Medulla oblongata (tissue), 1 donor: ENCODE measurements around the gene AHSP.
"Not testable (repeated sequence)": the region's sequence is repeated elsewhere in the genome, so short reads cannot be mapped to it uniquely, and the experiment has no call there.

Experiments used
- DNase-seq: peaks from one replicate; pipeline ENCODE4 v3.0.0-alpha.2; 2015; ENCODE audit errors: extremely low spot score

The AHSP gene

DNA sequence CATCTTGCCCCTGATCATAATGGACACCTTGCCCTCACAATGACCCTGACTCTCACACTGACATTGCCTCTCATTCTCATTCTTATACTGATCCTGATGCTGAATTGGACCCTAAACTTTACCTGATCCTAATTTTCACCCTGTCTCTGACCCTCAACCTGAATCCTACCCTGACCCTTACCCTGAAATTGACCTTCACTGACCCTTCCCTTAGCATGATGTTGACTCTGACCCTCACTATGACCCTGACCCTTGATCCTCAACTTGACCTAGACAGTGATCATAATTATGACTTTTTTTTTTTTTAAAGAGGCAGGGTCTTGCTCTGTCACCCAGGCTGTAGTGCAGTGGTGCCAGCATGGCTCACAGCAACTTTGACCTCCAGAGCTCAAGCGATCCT, 3.4 kb downstream of the AHSP start:
- no peak for DNase-seq

DNA sequence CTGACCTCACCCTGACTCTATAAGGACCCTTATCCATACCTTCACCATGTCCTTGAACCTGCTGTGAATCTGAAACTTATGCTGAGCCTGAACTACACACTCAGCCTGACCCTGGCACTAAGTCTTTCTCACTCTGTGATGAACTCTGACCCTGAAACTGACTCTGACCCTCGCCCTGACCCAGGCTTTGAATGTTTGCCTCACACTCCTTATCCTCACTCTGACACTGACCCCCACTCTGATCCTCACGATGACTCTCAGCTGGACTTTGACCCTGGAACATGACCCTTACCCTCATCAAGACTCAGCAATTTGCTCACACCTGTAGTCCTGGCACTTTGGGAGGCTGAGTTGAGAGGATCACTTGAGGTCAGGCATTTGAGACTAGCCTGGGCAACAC, 4.4 kb downstream of the AHSP start:
- DNase-seq, result no peak

DNA sequence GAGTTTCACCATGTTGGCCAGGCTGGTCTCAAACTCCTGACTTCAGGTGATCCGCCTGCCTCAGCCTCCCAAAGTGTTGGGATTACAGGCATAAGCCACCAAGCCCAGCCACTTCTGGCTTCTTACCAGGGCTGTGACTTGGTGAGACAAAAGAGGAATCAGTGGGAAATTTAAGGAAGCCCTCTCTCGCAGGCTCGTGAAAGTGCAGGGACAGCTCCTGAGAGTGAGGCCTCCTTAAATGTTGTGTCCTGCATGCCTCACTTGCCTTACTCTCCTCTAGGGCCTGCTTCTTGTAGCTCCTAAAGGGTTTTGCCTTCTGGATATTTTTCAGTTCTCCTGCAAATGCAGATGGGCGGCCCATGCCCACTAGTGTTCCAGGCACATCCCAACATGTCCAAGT, 5.2 kb downstream of the AHSP start:
- DNase-seq, result no peak

DNA sequence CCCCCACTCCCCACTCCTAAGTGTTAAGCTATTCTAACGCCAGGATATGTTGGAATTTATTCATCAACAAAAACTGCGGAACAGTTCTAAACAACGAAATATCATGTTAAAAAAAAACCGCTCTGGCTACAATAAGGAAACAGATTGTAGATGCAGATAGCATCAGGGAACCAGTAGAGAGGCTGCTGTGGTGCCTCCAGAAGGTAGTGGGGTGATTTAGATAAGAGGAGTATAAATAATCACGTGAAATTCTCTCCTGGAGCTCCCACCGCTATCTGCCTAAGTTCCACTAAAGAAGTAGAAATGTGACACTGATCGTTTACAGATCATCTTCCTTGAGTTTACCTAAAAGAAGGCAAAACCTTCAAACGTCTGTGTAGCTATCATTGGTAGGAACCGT, 8.0 kb downstream of the AHSP start:
- no peak for DNase-seq

DNA sequence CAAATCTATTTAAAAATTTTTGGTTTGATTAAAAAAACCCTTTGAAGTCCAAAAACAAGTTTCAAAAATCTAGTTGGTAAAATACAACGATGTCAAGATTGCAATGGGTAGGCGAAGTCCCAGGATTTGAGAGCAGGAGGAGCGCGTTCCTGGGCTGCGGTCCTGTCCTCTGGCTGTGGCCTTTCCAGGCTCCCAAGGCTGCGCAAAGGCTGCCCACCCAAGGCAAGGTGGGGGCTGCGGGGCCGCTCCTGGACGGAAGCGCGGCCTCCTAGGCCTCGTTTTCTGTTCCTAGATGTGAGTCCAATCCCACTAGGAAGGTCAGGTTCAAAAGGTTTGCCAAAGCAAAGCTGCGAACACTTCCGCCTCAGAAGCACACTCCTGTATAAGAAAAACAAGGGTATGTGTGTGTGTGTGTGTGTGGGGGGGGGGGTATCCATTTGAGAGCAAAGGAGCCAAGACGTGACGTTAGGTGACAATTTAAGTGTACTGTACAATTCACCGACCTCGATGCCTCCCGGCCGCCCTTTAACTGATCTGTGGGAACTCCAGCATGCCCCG, 9.2 kb downstream of the AHSP start:
- no peak for DNase-seq

DNA sequence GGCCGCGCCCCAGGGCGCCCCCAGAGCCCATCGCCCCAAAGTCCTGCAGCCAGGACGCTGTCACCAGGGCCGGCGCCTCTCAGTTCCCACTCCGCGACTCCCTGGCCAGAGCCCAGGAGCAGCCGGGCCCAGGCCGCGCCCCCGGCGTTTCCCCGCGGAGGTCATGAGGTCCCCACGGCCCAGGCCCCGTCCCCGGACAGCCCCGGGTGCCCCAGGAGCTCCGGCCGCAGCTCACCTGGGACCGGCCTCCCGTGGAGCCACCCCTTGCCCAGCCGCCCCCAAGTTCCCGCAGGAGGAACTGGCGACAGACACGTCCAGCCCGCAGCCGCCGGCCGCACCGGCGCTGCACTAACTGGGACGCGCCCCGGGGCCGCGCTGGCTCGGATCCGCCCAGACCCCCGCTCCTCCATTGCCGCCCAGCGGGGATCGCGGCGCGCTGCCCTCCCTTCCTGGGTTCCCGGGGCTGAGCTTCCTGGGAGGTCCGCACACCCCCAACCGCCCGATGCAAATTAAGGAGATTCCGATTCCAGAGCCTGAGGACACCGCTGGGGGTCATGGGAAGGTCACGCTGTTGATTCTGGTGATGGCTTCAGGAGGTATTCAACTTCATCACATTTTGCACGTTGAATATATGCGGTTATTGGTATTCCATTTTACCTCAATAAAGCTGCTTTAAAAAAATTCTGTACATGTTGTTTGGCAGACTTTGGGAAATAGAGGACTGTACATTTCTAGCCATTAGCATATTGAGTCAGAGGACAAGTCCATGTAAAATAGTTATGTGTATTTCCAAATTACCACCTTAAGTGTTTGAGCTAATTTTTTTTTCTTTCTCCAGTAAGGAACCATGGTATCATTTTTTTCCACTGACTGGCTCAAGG, 9.9 kb downstream of the AHSP start:
- DNase-seq, result no peak

DNA sequence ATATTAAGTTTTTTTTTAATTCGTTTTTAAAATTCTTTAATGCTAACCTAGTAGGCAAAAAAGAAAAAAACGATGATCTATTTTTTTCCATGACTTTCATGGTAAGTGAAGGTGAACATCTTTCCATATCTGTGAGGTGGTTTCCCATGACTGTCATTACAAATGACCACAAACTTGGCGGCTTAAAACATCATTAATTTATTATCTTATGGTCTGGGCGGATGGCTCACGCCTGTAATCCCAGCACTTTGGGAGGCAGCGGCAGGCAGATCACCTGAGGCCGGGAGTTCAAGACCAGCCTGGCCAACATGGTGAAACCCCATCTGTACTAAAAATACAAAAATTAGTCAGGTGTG, 10.5 kb downstream of the AHSP start:
- DNase-seq, result not testable (repeated sequence)

DNA sequence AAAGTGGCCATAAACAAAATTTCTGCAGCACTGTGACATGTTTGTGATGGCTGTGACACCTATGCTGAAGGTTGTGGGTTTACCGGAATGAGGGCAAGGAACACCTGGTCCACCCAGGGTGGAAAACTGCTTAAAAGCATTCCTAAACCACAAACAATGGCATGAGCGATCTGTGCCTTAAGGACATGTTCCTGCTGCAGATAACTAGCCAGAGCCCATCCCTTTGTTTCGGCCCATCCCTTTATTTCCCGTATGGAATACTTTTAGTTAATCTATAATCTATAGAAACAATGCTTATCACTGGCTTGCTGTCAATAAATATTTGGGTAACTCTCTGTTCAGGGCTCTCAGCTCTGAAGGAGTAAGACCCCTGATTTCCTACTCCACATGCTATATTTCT, 12.1 kb downstream of the AHSP start:
- DNase-seq, result not testable (repeated sequence)

DNA sequence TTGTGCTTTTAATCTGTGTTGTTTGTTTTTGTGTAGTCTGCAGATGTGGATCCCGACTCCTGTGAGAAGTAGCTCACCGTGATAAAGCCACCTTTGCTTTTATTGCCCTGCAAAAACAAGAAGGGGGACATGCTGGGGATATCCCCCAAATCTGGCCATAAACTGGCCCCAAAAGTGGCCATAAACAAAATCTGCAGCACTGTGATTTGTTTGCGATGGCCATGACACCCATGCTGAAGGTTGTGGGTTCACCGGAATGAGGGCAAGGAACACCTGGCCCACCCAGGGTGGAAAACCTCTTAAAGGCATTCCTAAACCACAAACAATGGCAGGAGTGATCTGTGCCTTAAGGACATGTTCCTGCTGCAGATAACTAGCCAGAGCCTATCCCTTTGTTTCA, 15.1 kb downstream of the AHSP start:
- no peak for DNase-seq

DNA sequence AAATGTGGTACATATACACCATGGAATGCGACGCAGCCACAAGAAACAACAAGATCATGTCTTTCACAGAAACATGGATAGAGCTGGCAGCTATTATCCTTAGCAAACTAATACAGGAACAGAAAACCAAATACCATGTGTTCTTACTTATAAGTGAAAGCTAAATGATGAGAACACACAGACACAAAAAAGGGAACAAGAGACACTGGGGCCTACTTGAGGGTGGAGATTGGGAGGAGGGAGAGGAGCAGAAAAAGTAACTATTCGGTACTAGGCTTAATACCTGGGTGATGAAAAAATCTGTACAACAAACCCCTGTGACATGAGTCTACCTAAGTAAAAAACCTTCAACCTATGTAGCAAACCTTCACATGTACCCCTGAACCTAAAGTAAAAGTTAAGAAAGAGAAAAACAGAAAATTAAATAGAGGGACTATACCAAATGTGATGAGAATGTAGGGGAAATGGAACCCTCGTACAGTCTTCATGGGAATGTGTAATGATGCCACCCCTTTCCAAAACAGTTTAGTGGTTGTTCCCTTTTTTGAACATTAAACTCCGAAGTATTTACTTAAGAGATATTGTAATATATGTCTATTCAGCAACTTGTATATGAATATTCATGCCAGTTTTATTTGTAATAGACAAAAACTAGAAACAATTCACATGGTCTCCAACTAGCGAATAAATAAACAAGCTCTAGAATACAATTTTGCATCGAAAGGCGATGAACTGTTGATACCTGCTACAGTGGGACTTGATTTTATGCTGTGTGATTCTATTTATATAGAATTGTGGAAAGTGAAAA, 33.9 kb downstream of the AHSP start:
- DNase-seq, result no peak

DNA sequence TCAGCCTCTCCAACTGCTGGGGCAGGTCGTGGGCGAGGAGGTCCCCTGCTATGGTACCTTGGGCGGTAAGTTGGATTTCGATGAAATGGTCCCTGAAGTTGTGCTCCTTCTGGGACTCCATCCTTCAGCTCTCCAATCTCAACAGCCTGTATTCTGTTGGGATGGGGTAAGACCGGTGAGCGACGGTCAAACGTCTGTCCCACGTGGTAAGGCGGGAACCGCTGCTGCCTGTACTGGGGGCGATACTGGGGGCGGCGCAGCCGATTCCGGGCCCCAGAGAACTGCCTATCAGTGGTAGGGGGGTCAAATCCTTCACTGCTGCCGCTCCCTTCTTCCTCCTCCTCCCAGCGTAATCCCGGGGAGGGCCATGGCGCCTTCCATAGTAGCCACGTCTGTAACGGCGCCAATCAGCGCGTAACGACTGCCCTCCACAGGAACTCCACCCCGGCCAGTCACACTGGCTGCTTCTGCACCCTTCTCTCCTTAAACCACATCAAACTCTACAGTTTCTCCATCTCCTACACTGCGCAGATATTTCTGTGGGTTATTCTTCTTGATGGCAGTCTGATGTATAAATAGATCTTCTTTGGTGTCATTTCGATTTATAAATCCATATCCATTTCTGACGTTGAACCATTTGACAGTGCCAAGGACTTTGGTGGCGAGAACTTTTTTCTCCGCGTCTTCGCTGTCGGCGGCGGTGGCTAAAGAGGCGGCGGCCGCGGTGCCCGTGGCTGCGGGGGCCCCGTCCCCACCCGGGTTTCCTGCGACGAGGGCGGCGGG, 41.1 kb downstream of the AHSP start:
- no peak for DNase-seq

DNA sequence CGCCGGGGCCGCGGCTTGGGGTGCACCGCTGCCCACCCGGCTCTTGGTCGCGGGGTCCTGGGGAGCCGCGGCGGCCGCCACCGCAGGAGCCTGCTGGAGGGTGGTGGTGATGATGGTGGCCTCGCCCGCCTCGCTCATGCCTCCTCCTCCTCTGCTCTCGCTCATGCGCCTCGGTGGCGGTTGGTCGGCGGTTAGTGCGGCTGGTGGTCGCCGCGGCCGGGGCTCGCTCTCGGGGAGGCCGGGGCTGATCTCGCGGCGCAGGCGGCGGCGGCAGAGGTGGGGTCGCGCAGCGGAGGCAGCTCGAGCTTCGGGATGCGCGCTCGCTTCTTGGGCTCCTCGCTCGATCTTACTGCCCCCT, 41.6 kb downstream of the AHSP start:
- DNase-seq, result no peak

DNA sequence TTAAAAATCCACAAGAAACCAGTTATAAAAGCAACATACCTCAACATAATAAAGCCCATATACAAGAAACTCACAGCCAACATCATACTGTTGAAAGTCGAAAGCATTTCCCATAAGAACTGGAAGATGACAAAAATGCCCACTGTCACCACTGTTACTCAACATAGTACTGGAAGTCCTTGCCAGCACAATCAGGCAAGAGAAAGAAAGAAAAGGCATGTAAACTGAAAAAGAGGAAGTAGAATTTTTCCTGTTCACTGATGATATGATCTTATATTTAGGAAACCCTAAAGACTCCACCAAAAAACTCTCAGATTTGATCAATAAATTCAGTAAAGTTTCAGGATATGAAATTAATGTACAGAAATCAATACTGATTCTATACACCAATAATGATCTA, 45.1 kb downstream of the AHSP start:
- no peak for DNase-seq

DNA sequence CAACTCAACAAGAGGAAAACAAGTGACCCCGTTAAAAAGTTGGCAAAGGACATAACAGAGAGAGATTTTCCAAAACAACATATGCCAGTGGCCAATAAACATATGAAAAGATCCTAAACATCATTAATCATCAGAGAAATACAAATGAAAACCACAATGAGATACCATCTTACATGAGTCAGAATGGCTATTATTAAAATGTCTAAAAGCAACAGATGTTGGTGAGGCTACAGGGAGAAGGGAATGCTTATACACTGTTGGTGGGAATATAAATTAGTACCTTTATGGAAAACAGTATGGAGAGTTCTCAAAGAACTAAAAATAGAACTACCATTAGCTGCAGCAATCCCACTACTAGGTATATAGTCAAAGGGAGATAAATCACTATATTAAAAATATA, 46.5 kb downstream of the AHSP start:
- DNase-seq, result not testable (repeated sequence)

DNA sequence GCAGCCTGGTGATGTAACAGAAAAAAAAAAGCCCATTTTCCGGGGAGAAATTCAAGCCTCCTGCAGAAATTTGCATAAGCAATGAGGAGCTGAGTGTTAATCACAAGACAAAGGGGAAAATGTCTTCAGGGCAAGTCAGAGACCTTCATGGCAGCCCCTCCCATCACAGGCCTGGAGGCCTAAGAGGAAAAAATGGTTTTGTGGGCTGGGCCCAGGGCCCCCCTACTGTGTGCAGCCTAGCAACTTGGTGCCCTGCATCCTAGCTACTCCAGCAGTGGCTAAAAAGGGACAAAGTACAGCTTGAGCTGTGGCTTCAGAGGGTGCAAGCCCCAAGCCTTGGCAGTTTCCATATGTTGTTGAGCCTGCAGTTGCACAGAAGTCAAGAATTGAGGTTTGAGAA, 49.7 kb downstream of the AHSP start:
- DNase-seq, result no peak
